Activated CD4-positive, alpha-beta T cell treated with anti-CD3 and anti-CD28 coated beads for 36 hours (primary cell): ENCODE data around the gene SH3BGRL2. TPM values are rescaled to one million over a fixed set of nuclear protein-coding genes. Genes with fewer than 3 reads are reported as not detected.
A peak's percentile ranks its signal among the peaks of the same experiment; 100 is the strongest.

Experiments used
- ATAC-seq: fragments of 200-7000 bp; cut with Tn5 transposase; one replicate; pipeline ENCODE4 v1.10.0; 2021; ENCODE audit warnings: mild to moderate bottlenecking, moderate library complexity
- CTCF ChIA-PET: fragments of 350-600 bp; sonication (Branson Sonifier 250); formaldehyde crosslinking; loops from one replicate; lab custom pipeline; 2021; ENCODE audit warnings: antibody characterized with exemption; lab: Charles Lee
- POLR2A ChIA-PET: fragments of 350-600 bp; sonication (Branson Sonifier 250); formaldehyde crosslinking; loops from one replicate; lab custom pipeline; 2021; ENCODE audit warnings: antibody characterized with exemption, inconsistent platforms; lab: Charles Lee
- DNase-seq: peaks from one replicate; pipeline ENCODE4 v3.0.0-alpha.2; 2020
- H3K27ac Mint-ChIP-seq: one replicate; pipeline ENCODE4 v1.8.0; 2021; ENCODE audit warnings: mixed read lengths
- H3K27me3 Mint-ChIP-seq: one replicate; pipeline ENCODE4 v1.8.0; 2021; ENCODE audit warnings: mixed read lengths
- H3K36me3 Mint-ChIP-seq: one replicate; pipeline ENCODE4 v1.8.0; 2021; ENCODE audit warnings: low read depth, mixed read lengths
- H3K4me1 Mint-ChIP-seq: one replicate; pipeline ENCODE4 v1.8.0; 2021; ENCODE audit warnings: mixed read lengths
- H3K4me3 Mint-ChIP-seq: one replicate; pipeline ENCODE4 v1.8.0; 2021; ENCODE audit warnings: mild to moderate bottlenecking, moderate library complexity, mixed read lengths
- H3K9me3 Mint-ChIP-seq: one replicate; pipeline ENCODE4 v1.8.0; 2021; ENCODE audit warnings: low read depth, mixed read lengths
- intact Hi-C, 2 experiments: fragments of 100-400 bp; cut with DNase I in 1 of 2; cut with micrococcal nuclease in 1 of 2; formaldehyde crosslinking; loops; one replicate each; pipeline versions ENCODE4 v1.14.2 to v1.15.1; 2022 to 2024; cut with DNase I, micrococcal nuclease
- total RNA-seq, 2 experiments: library from RNA; stranded (reverse); gene quantifications; one replicate each; pipeline ENCODE4 v1.2.3, GENCODE V29; 2021

Gene SH3BGRL2
- total RNA-seq, 2 experiments from 2014 or later, result 0.40 to 0.43 TPM

- peaks cover 41% of the 10 kb centered on the region for H3K27me3 Mint-ChIP-seq
- H3K9me3 Mint-ChIP-seq, result no peaks in the 10 kb centered on the region
- peaks cover 9% of the 10 kb centered on the region for H3K4me1 Mint-ChIP-seq
- H3K36me3 Mint-ChIP-seq, result no peaks in the 10 kb centered on the region
- no peak overlapping the region for H3K27ac Mint-ChIP-seq
- intact Hi-C loops, result no loop called here
- DNase-seq (no peak), ATAC-seq (no peak)
- ChIA-PET POLR2A (interaction anchor here (0.6 kb wide), 1 partner anchor 137 kb away, joined by 4 read pairs; no protein-coding TSS in a partner anchor), CTCF (interaction anchor here (0.6 to 1.6 kb wide), 4 partner anchors 9 to 298 kb away, joined by 3 to 5 read pairs (median 3); no protein-coding TSS in a partner anchor)
- no peak overlapping the region for H3K4me3 Mint-ChIP-seq
Observed at GRCh38 chr6:79632580-79632979, 1.5 kb downstream of the SH3BGRL2 start.

GRCh38 chr6:79634491-79635231 lies 3.5 kb downstream of the SH3BGRL2 start:
- intact Hi-C loops, result no loop called here
- POLR2A ChIA-PET, result no interaction called here
- no peak for ATAC-seq
- Mint-ChIP-seq H3K27ac (no peak overlapping the region), H3K4me3 (no peak overlapping the region), H3K36me3 (no peaks in the 10 kb centered on the region), H3K4me1 (peaks cover 9% of the 10 kb centered on the region), H3K27me3 (peaks cover 32% of the 10 kb centered on the region), H3K9me3 (no peaks in the 10 kb centered on the region)
- CTCF ChIA-PET, result interaction anchor here (0.8 kb wide), 1 partner anchor 188 kb away, joined by 5 read pairs; no protein-coding TSS in a partner anchor
- no peak for DNase-seq

GRCh38 chr6:79635232-79635543 lies 4.1 kb downstream of the SH3BGRL2 start:
- DNase-seq, result no peak
- POLR2A ChIA-PET, result no interaction called here
- intact Hi-C loops, result no loop called here
- ATAC-seq, result no peak
- Mint-ChIP-seq H3K36me3 (no peaks in the 10 kb centered on the region), H3K27me3 (peaks cover 32% of the 10 kb centered on the region), H3K9me3 (no peaks in the 10 kb centered on the region), H3K27ac (no peak overlapping the region), H3K4me3 (no peak overlapping the region), H3K4me1 (peaks cover 9% of the 10 kb centered on the region)
- CTCF ChIA-PET, result no interaction called here

- H3K4me1 Mint-ChIP-seq, result peaks cover 3% of the 10 kb centered on the region
- H3K4me3 Mint-ChIP-seq, result no peak overlapping the region
- DNase-seq, result no peak
- POLR2A ChIA-PET, result no interaction called here
- no peaks in the 10 kb centered on the region for H3K36me3 Mint-ChIP-seq
- no peak overlapping the region for H3K27ac Mint-ChIP-seq
- CTCF ChIA-PET, result no interaction called here
- H3K9me3 Mint-ChIP-seq, result no peaks in the 10 kb centered on the region
- intact Hi-C loops, result no loop called here
- no peak for ATAC-seq
- peaks cover 22% of the 10 kb centered on the region for H3K27me3 Mint-ChIP-seq
Observed at GRCh38 chr6:79636673-79637072, 5.5 kb downstream of the SH3BGRL2 start.

- Mint-ChIP-seq H3K27ac (no peak overlapping the region), H3K36me3 (no peaks in the 10 kb centered on the region), H3K4me1 (no peaks in the 10 kb centered on the region), H3K4me3 (no peak overlapping the region), H3K27me3 (peaks cover 8% of the 10 kb centered on the region), H3K9me3 (no peaks in the 10 kb centered on the region)
- intact Hi-C loops, result no loop called here
- CTCF ChIA-PET, result interaction anchor here (1.2 kb wide), 2 partner anchors 9 to 26 kb away, joined by 3 to 4 read pairs; partner anchors contain the start of gene SH3BGRL2
- POLR2A ChIA-PET, result no interaction called here
- ATAC-seq (no peak), DNase-seq (no peak)
Observed at GRCh38 chr6:79640146-79641111, 9.3 kb downstream of the SH3BGRL2 start.

- Mint-ChIP-seq H3K4me3 (no peak overlapping the region), H3K4me1 (peaks cover 4% of the 10 kb centered on the region), H3K9me3 (no peaks in the 10 kb centered on the region), H3K27ac (no peak overlapping the region), H3K27me3 (peaks cover 8% of the 10 kb centered on the region), H3K36me3 (no peaks in the 10 kb centered on the region)
- peak; percentile 33 for ATAC-seq
- intact Hi-C loops, result loop anchor here in 1 of 2 experiments (5.0 kb wide), 1 partner anchor 66 kb away; no protein-coding TSS in a partner anchor
- ChIA-PET POLR2A (no interaction called here), CTCF (no interaction called here)
- DNase-seq, result peak; percentile 28
Observed at GRCh38 chr6:79646006-79646405, 14.9 kb downstream of the SH3BGRL2 start.

GRCh38 chr6:79646561-79646960 lies 15.4 kb downstream of the SH3BGRL2 start:
- no peak overlapping the region for H3K4me3 Mint-ChIP-seq

GRCh38 chr6:79647741-79648140 lies 16.6 kb downstream of the SH3BGRL2 start:
- Mint-ChIP-seq H3K36me3 (no peaks in the 10 kb centered on the region), H3K27me3 (peaks cover 7% of the 10 kb centered on the region), H3K27ac (no peak overlapping the region), H3K4me1 (peaks cover 4% of the 10 kb centered on the region), H3K4me3 (no peak overlapping the region), H3K9me3 (no peaks in the 10 kb centered on the region)
- DNase-seq (no peak), ATAC-seq (no peak)
- intact Hi-C loops, result loop anchor here in 1 of 2 experiments (5.0 kb wide), 1 partner anchor 65 kb away; no protein-coding TSS in a partner anchor
- ChIA-PET POLR2A (no interaction called here), CTCF (no interaction called here)

More at GRCh38 chr6:79646561-79646960, 15.4 kb downstream of the SH3BGRL2 start:
- peaks cover 8% of the 10 kb centered on the region for H3K27me3 Mint-ChIP-seq
- CTCF ChIA-PET, result no interaction called here
- POLR2A ChIA-PET, result no interaction called here
- DNase-seq (no peak), ATAC-seq (no peak)
- no peaks in the 10 kb centered on the region for H3K9me3 Mint-ChIP-seq
- intact Hi-C loops, result loop anchor here in 1 of 2 experiments (5.0 kb wide), 1 partner anchor 66 kb away; no protein-coding TSS in a partner anchor
- H3K27ac Mint-ChIP-seq, result no peak overlapping the region
- H3K36me3 Mint-ChIP-seq, result no peaks in the 10 kb centered on the region
- peaks cover 4% of the 10 kb centered on the region for H3K4me1 Mint-ChIP-seq

GRCh38 chr6:79648328-79648727 lies 17.2 kb downstream of the SH3BGRL2 start:
- Mint-ChIP-seq H3K4me1 (peaks cover 4% of the 10 kb centered on the region), H3K27me3 (peaks cover 6% of the 10 kb centered on the region), H3K27ac (no peak overlapping the region), H3K9me3 (no peaks in the 10 kb centered on the region), H3K4me3 (no peak overlapping the region), H3K36me3 (no peaks in the 10 kb centered on the region)
- ChIA-PET CTCF (no interaction called here), POLR2A (no interaction called here)
- intact Hi-C loops, result loop anchor here in 1 of 2 experiments (5.0 kb wide), 1 partner anchor 64 kb away; no protein-coding TSS in a partner anchor
- ATAC-seq (no peak), DNase-seq (no peak)

GRCh38 chr6:79649016-79649415 lies 17.9 kb downstream of the SH3BGRL2 start:
- POLR2A ChIA-PET, result no interaction called here
- peaks cover 4% of the 10 kb centered on the region for H3K27me3 Mint-ChIP-seq

GRCh38 chr6:79650950-79651349 lies 19.8 kb downstream of the SH3BGRL2 start:
- no peak overlapping the region for H3K27ac Mint-ChIP-seq
- H3K9me3 Mint-ChIP-seq, result no peaks in the 10 kb centered on the region
- no peak for DNase-seq
- H3K27me3 Mint-ChIP-seq, result peaks cover 4% of the 10 kb centered on the region
- ChIA-PET CTCF (no interaction called here), POLR2A (no interaction called here)
- ATAC-seq, result no peak
- peaks cover 7% of the 10 kb centered on the region for H3K4me1 Mint-ChIP-seq
- intact Hi-C loops, result no loop called here
- H3K36me3 Mint-ChIP-seq, result no peaks in the 10 kb centered on the region
- H3K4me3 Mint-ChIP-seq, result no peak overlapping the region

More at GRCh38 chr6:79649016-79649415, 17.9 kb downstream of the SH3BGRL2 start:
- DNase-seq, result no peak
- CTCF ChIA-PET, result no interaction called here
- Mint-ChIP-seq H3K9me3 (no peaks in the 10 kb centered on the region), H3K4me3 (no peak overlapping the region), H3K36me3 (no peaks in the 10 kb centered on the region), H3K4me1 (peaks cover 7% of the 10 kb centered on the region), H3K27ac (no peak overlapping the region)
- no peak for ATAC-seq
- intact Hi-C loops, result loop anchor here in 1 of 2 experiments (5.0 kb wide), 1 partner anchor 63 kb away; no protein-coding TSS in a partner anchor
